K562 (cell line): ENCODE data around the gene SCRN2. TPM values are rescaled to one million over a fixed set of nuclear protein-coding genes. Genes with fewer than 3 reads are reported as not detected.

Experiments used
- ATAC-seq: fragments of 200-7000 bp; cut with Tn5 transposase; 3 replicates; pipeline ENCODE4 v1.9.1; 2020; ENCODE audit warnings: moderate library complexity
- BruUV-seq: library from RNA; stranded (reverse); fragments of 400-500 nt; replicated peaks from 2 replicates; lab custom pipeline; 2021; lab: Mats Ljungman, UMichigan
- CTCF ChIA-PET: fragments of 300-600 bp; formaldehyde crosslinking; extraction: SDS; loops from one replicate; lab custom pipeline; 2021; ENCODE audit warnings: low intra/inter-chr PET ratio; lab: Yijun Ruan, JAX
- POLR2A ChIA-PET: fragments of 300-600, 350-650 bp; sonication (Branson Sonifier 250); formaldehyde crosslinking; extraction: SDS; loops from one replicate; lab custom pipeline; 2021; ENCODE audit warnings: antibody characterized with exemption, inconsistent platforms; lab: Yijun Ruan, JAX
- DNase-seq, 4 experiments: peaks; one replicate each; pipeline versions ENCODE4 v3.0.0 to v3.0.0-alpha.2; 2011 to 2018; ENCODE audit warnings: low spot score in 3 of 4, mixed read lengths in 3 of 4; ENCODE audit errors: extremely low read depth in 1 of 4
- FAIRE-seq: peaks from 2 replicates; lab custom pipeline; 2011; peaks lifted over from hg19 to GRCh38; lab: Jason Lieb, UNC
- H2AFZ ChIP-seq: 2 replicates; pipeline ENCODE4 v1.6.0; 2011; ENCODE audit warnings: low read depth, low read length, control low read depth, inconsistent platforms
- H3K27ac ChIP-seq: fragments of 200-600 bp; 3 replicates; pipeline ENCODE4 v1.8.0; 2011; ENCODE audit warnings: low read depth, mild to moderate bottlenecking, control low read depth, inconsistent platforms, low read length, moderate library complexity, mixed read lengths; ENCODE audit errors: extremely low read depth
- H3K27me3 ChIP-seq, 2 experiments: fragments of 300-600 bp in 1 of 2; 2 replicates in 1 of 2; 3 replicates in 1 of 2; pipeline versions ENCODE4 v1.6.0 to v1.8.0; 2011; ENCODE audit warnings: inconsistent platforms in 2 of 2, low read length in 2 of 2, mild to moderate bottlenecking in 1 of 2, mixed read lengths in 1 of 2, moderate library complexity in 1 of 2; ENCODE audit not compliant: control insufficient read depth in 2 of 2, insufficient read depth in 2 of 2
- H3K36me3 ChIP-seq: fragments of 300-600 bp; 3 replicates; pipeline ENCODE4 v1.8.0; 2011; ENCODE audit warnings: mild to moderate bottlenecking, low read length, inconsistent platforms; ENCODE audit not compliant: control insufficient read depth, insufficient read depth
- H3K4me1 ChIP-seq, 2 experiments: fragments of 200-600 bp in 1 of 2; replicated peaks in 1 of 2; 2 replicates in 1 of 2; 3 replicates in 1 of 2; pipeline versions ENCODE4 v1.5.1 to v1.8.0; 2011; ENCODE audit warnings: inconsistent platforms in 2 of 2, low read length in 2 of 2, mild to moderate bottlenecking in 1 of 2, mixed read lengths in 1 of 2, moderate library complexity in 1 of 2; ENCODE audit not compliant: control insufficient read depth in 2 of 2, insufficient read depth in 2 of 2
- H3K4me2 ChIP-seq: 2 replicates; pipeline ENCODE4 v1.6.1; 2011; ENCODE audit warnings: low read length, control low read depth, inconsistent platforms, mixed read lengths; ENCODE audit not compliant: insufficient read depth
- H3K4me3 ChIP-seq: fragments of 200-600 bp; sonication (generic), shearing (Covaris generic); 2 replicates; pipeline ENCODE4 v1.5.1; 2016; ENCODE audit warnings: control low read depth, inconsistent platforms
- H3K79me2 ChIP-seq: fragments of 200-600 bp; 3 replicates; pipeline ENCODE4 v1.8.0; 2011; ENCODE audit warnings: low read length, inconsistent platforms; ENCODE audit not compliant: control insufficient read depth, insufficient read depth
- H3K9ac ChIP-seq, 2 experiments: 2 replicates each; pipeline versions ENCODE4 v1.6.0 to v1.6.1; 2011; ENCODE audit warnings: low read depth in 2 of 2, low read length in 2 of 2, control low read depth in 1 of 2, inconsistent platforms in 1 of 2, mild to moderate bottlenecking in 1 of 2, mixed read lengths in 1 of 2; ENCODE audit not compliant: insufficient read depth in 1 of 2
- H3K9me1 ChIP-seq: one replicate; pipeline ENCODE4 v1.6.0; 2011; ENCODE audit warnings: inconsistent platforms, mild to moderate bottlenecking, low read length, moderate library complexity; ENCODE audit not compliant: control insufficient read depth, insufficient read depth
- H3K9me3 ChIP-seq: replicated peaks from 2 replicates; pipeline ENCODE4 v1.5.1; 2011; ENCODE audit warnings: low read depth, low read length, inconsistent platforms; ENCODE audit not compliant: control insufficient read depth, insufficient read depth
- H4K20me1 ChIP-seq: replicated peaks from 2 replicates; pipeline ENCODE4 v1.6.1; 2011; ENCODE audit warnings: low read length, inconsistent platforms, mixed read lengths; ENCODE audit not compliant: control insufficient read depth, insufficient read depth
- ASH1L ChIP-seq: fragments of 450-650 bp; IDR thresholded peaks from 2 replicates; pipeline ENCODE4 v1.6.1; 2018; ENCODE audit warnings: borderline replicate concordance, mild to moderate bottlenecking, low read depth; ENCODE audit not compliant: partially characterized antibody
- CBFA2T3 ChIP-seq: fragments of 450-650 bp; IDR thresholded peaks from 2 replicates; pipeline ENCODE4 v1.6.1; 2017
- GABPB1 ChIP-seq: sonication (generic); formaldehyde crosslinking; IDR thresholded peaks from 2 replicates; pipeline ENCODE4 v1.8.0; 2022; ENCODE audit warnings: mild to moderate bottlenecking, missing genetic modification reagents
- HIVEP1 ChIP-seq: fragments of 250-450 bp; sonication (Bioruptor Pico); IDR thresholded peaks from 2 replicates; pipeline ENCODE4 v1.4.0; 2020; ENCODE audit warnings: mild to moderate bottlenecking
- KLF6 ChIP-seq: fragments of 250-450 bp; sonication (Bioruptor Pico); IDR thresholded peaks from 2 replicates; pipeline ENCODE4 v1.4.0; 2020; ENCODE audit warnings: mild to moderate bottlenecking, moderate library complexity, borderline replicate concordance
- MEF2D ChIP-seq: conservative IDR thresholded peaks from 2 replicates; pipeline ENCODE4 v1.6.1; 2016; ENCODE audit warnings: low read depth, missing genetic modification characterization, missing compliant biosample characterization
- RBM17 ChIP-seq: fragments of 200-400 bp; formaldehyde crosslinking; IDR thresholded peaks from 2 replicates; pipeline ENCODE4 v1.6.1; 2017; ENCODE audit warnings: low read depth, mild to moderate bottlenecking, low read length, borderline replicate concordance
- RBM39 ChIP-seq: fragments of 200-400 bp; formaldehyde crosslinking; optimal IDR thresholded peaks from 2 replicates; pipeline ENCODE3; 2018; ENCODE audit warnings: low read depth, low read length
- RFX7 ChIP-seq: fragments of 250-450 bp; sonication (Bioruptor Pico); IDR thresholded peaks from 2 replicates; pipeline ENCODE4 v1.5.1; 2021; ENCODE audit warnings: mild to moderate bottlenecking
- SMARCA4 ChIP-seq: fragments of 450-650 bp; IDR thresholded peaks from 2 replicates; pipeline ENCODE4 v1.6.1; 2016
- SMARCC2 ChIP-seq: fragments of 450-650 bp; IDR thresholded peaks from 2 replicates; pipeline ENCODE4 v1.6.1; 2017; ENCODE audit warnings: antibody characterized with exemption, moderate library complexity, mild to moderate bottlenecking, low read depth
- SP1 ChIP-seq: sonication (generic); formaldehyde crosslinking; IDR thresholded peaks from 2 replicates; pipeline ENCODE4 v1.8.1; 2022; ENCODE audit warnings: mild to moderate bottlenecking, missing genetic modification reagents
- TEAD1 ChIP-seq, 2 experiments: fragments of 450-650 bp in 1 of 2; sonication (generic) in 1 of 2; formaldehyde crosslinking; IDR thresholded peaks; 2 replicates each; pipeline versions ENCODE4 v1.4.0 to v1.8.0; 2020 to 2022; ENCODE audit warnings: mild to moderate bottlenecking in 2 of 2, missing genetic modification reagents in 1 of 2
- ZNF12 ChIP-seq: sonication (generic); formaldehyde crosslinking; IDR thresholded peaks from 2 replicates; pipeline ENCODE4 v1.4.0; 2020; ENCODE audit warnings: mild to moderate bottlenecking, missing genetic modification reagents
- ZNF197 ChIP-seq: fragments of 200-800 bp; sonication (Bioruptor generic); IDR thresholded peaks from 2 replicates; pipeline ENCODE4 v1.6.1; 2016; ENCODE audit warnings: low read depth, missing genetic modification characterization, missing compliant biosample characterization
- ZNF224 ChIP-seq: sonication (generic); formaldehyde crosslinking; IDR thresholded peaks from 2 replicates; pipeline ENCODE4 v1.8.0; 2022; ENCODE audit warnings: mild to moderate bottlenecking, missing genetic modification reagents
- ZNF239 ChIP-seq: fragments of 250-450 bp; sonication (Bioruptor Pico); IDR thresholded peaks from 2 replicates; pipeline ENCODE4 v1.4.0; 2020; ENCODE audit warnings: mild to moderate bottlenecking
- ZNF699 ChIP-seq: fragments of 250-450 bp; sonication (Bioruptor Pico); IDR thresholded peaks from 2 replicates; pipeline ENCODE4 v1.8.0; 2021; ENCODE audit warnings: mild to moderate bottlenecking, moderate library complexity; ENCODE audit not compliant: insufficient replicate concordance
- WGBS: fragments of 100-300 bp; shearing (Covaris generic); methylation state at CpG from one replicate; pipeline ENCODE4 v1.1.6; 2016; ENCODE audit warnings: low coverage, mixed read lengths; ENCODE audit not compliant: insufficient coverage; ENCODE audit errors: missing lambda C conversion rate; 5-methylcytosine and 5-hydroxymethylcytosine counted together
- in situ Hi-C: fragments of 300-500 bp; cut with MboI; formaldehyde crosslinking; loops from 4 replicates; pipeline ENCODE4 v1.15.0; 2018; ENCODE audit warnings: inconsistent platforms, mixed read lengths
- intact Hi-C: fragments of 100-400 bp; cut with micrococcal nuclease; formaldehyde crosslinking; loops from 2 replicates; pipeline ENCODE4 v1.14.2; 2022
- polyA plus RNA-seq, 8 experiments: library from polyadenylated mRNA; depleted of rRNA in 4 of 8; stranded (reverse) in 5 of 8; unstranded in 3 of 8; fragments of >200 nt; fragmentation: Nextera tagmentation in 2 of 8; fragmentation: Illumina TruSeq in 1 of 8; extraction: Ambion mirVana in 2 of 8; extraction: Trizol in 1 of 8; gene quantifications; 2 replicates each; pipeline versions ENCODE4 v1.2.1 to v1.2.3, GENCODE V29; 2011 to 2014; ENCODE audit warnings: inconsistent platforms in 1 of 8, missing spikeins in 1 of 8
- total RNA-seq, 7 experiments: library from RNA; depleted of rRNA in 6 of 7; stranded (reverse); fragments of >200 nt in 6 of 7; fragmentation: Illumina TruSeq in 2 of 7; extraction: Trizol in 2 of 7; gene quantifications; 2 replicates each; pipeline versions ENCODE4 v1.2.1 to v1.2.3, GENCODE V29; 2011 to 2021; ENCODE audit warnings: low replicate concordance in 1 of 7
- TF ChIP-seq, protein P1 (sequence below), 2 experiments: fragments of 450-650 bp; IDR thresholded peaks; 2 replicates each; pipeline ENCODE4 v1.6.1; 2018; ENCODE audit warnings: mild to moderate bottlenecking in 2 of 2, low read depth in 1 of 2; ENCODE audit not compliant: partially characterized antibody in 2 of 2

The SCRN2 gene
- total and polyA plus RNA-seq, 9 of the 15 experiments (the other 6 are each of a cell fraction or from before 2014, with no cell fraction given) = 0.25 to 32.9 (median 13.6) TPM

GRCh38 chr17:47797797-47798196 lies 43.3 kb downstream of the SCRN2 start:
- H2AFZ ChIP-seq = no peak overlapping the region
- in situ Hi-C loops = no loop called here
- 0% methylated on average over 2 of the region's 2 CpGs for WGBS
- peak; percentile 74 for FAIRE-seq
- no peaks in the 10 kb centered on the region for H3K9me3 ChIP-seq
- H3K4me1 ChIP-seq = peaks cover 0 to 3% of the 10 kb centered on the region in 2 experiments; a peak in 1 of 5 replicates
- peaks cover 2 to 34% of the 10 kb centered on the region in 2 experiments; a peak in 4 of 5 replicates for H3K27me3 ChIP-seq
- no peak overlapping the region for H3K27ac ChIP-seq
- no peaks in the 10 kb centered on the region for H3K79me2 ChIP-seq
- H3K9me1 ChIP-seq = no peaks in the 10 kb centered on the region
- ChIA-PET POLR2A (interaction anchor here (0.8 kb wide), 1 partner anchor 652 kb away, joined by 3 read pairs; no protein-coding TSS in a partner anchor), CTCF (no interaction called here)
- ATAC-seq = no peak
- no TSS peak for BruUV-seq
- intact Hi-C loops = no loop called here
- no peak overlapping the region for H3K9ac ChIP-seq
- H4K20me1 ChIP-seq = peaks cover 12% of the 10 kb centered on the region; the same call in 1 of the 2 replicates
- H3K4me3 ChIP-seq = no peak overlapping the region
- H3K36me3 ChIP-seq = no peaks in the 10 kb centered on the region
- H3K4me2 ChIP-seq = no peak overlapping the region
- DNase-seq = peak in 3 of 4 experiments; percentile 36 to 52 (median 36)
- TF ChIP-seq ZNF224 (CRISPR knock-in tag) (no peak), SP1 (no peak), ZNF239 (no peak), KLF6 (CRISPR knock-in tag) (no peak), RBM17 (no peak), RBM39 (no peak), ZNF12 (CRISPR knock-in tag) (no peak), SMARCC2 (no peak), ZNF699 (CRISPR knock-in tag) (no peak), ASH1L (no peak), ZNF197 (CRISPR knock-in tag) (no peak), CBFA2T3 (no peak), MEF2D (no peak), HIVEP1 (CRISPR knock-in tag) (no peak), GABPB1 (CRISPR knock-in tag) (no peak), TEAD1 (CRISPR knock-in tag; IDR thresholded peaks at IDR 0.05) (0 out of 4 replicates have a peak, but pooled peaks of 1 of the 2 experiments have one; percentile 23), RFX7 (CRISPR knock-in tag) (no peak), SMARCA4 (no peak)
- TF ChIP-seq, protein P1, sequence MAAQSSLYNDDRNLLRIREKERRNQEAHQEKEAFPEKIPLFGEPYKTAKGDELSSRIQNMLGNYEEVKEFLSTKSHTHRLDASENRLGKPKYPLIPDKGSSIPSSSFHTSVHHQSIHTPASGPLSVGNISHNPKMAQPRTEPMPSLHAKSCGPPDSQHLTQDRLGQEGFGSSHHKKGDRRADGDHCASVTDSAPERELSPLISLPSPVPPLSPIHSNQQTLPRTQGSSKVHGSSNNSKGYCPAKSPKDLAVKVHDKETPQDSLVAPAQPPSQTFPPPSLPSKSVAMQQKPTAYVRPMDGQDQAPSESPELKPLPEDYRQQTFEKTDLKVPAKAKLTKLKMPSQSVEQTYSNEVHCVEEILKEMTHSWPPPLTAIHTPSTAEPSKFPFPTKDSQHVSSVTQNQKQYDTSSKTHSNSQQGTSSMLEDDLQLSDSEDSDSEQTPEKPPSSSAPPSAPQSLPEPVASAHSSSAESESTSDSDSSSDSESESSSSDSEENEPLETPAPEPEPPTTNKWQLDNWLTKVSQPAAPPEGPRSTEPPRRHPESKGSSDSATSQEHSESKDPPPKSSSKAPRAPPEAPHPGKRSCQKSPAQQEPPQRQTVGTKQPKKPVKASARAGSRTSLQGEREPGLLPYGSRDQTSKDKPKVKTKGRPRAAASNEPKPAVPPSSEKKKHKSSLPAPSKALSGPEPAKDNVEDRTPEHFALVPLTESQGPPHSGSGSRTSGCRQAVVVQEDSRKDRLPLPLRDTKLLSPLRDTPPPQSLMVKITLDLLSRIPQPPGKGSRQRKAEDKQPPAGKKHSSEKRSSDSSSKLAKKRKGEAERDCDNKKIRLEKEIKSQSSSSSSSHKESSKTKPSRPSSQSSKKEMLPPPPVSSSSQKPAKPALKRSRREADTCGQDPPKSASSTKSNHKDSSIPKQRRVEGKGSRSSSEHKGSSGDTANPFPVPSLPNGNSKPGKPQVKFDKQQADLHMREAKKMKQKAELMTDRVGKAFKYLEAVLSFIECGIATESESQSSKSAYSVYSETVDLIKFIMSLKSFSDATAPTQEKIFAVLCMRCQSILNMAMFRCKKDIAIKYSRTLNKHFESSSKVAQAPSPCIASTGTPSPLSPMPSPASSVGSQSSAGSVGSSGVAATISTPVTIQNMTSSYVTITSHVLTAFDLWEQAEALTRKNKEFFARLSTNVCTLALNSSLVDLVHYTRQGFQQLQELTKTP (IDR thresholded peaks at IDR 0.05; ENCODE audit: low read depth in 1 of 2, partially characterized antibody in 2 of 2) = peak in 1 of 2 experiments; percentile 34
